Panc1 (cell line): Measurements from ENCODE around the gene HCK.

ENCODE experiments used
- POLR2AphosphoS5 ChIP-seq: IDR thresholded peaks from 2 replicates; pipeline ENCODE4 v1.6.1; 2012; ENCODE audit warnings: mild to moderate bottlenecking, low read depth, low read length, moderate library complexity
- REST ChIP-seq, 2 experiments: IDR thresholded peaks; 2 replicates each; pipeline ENCODE4 v1.6.1; 2011 to 2012; ENCODE audit warnings: low read depth in 2 of 2, control low read depth in 1 of 2, low read length in 1 of 2, mild to moderate bottlenecking in 1 of 2, moderate library complexity in 1 of 2; ENCODE audit not compliant: insufficient read depth in 1 of 2
- SIN3A ChIP-seq: IDR thresholded peaks from 2 replicates; pipeline ENCODE4 v1.6.1; 2012; ENCODE audit warnings: low read depth, mild to moderate bottlenecking, low read length, moderate library complexity, borderline replicate concordance; ENCODE audit not compliant: insufficient read depth
- TCF7L2 ChIP-seq: IDR thresholded peaks from 2 replicates; pipeline ENCODE4 v1.6.1; 2011; ENCODE audit warnings: mild to moderate bottlenecking, low read depth, low read length, inconsistent platforms
- TF ChIP-seq, protein P1 (sequence below): fragments of 450-650 bp; IDR thresholded peaks from 2 replicates; pipeline ENCODE4 v1.5.1; 2017; ENCODE audit warnings: mild to moderate bottlenecking

DNA sequence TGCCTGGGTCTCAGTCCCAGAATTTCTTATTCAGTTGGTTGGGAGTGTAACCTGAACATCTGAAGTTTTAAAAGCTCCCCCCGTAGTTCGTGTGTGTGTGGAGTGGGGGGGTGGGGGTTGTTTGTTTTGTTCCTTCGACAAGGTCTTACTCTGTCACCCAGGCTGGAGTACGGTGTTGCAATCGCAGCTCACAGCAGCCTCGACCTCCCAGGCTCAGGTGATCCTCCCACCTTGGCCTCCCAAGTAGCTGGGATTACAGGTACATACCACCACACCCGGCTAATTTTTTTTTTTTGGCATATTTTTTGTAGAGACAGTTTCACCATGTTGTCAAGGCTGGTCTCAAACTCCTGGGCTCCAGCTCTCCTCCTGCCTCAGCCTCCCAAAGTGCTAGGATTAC is 38.7 kb upstream of the HCK start:
- TF ChIP-seq, protein P1, sequence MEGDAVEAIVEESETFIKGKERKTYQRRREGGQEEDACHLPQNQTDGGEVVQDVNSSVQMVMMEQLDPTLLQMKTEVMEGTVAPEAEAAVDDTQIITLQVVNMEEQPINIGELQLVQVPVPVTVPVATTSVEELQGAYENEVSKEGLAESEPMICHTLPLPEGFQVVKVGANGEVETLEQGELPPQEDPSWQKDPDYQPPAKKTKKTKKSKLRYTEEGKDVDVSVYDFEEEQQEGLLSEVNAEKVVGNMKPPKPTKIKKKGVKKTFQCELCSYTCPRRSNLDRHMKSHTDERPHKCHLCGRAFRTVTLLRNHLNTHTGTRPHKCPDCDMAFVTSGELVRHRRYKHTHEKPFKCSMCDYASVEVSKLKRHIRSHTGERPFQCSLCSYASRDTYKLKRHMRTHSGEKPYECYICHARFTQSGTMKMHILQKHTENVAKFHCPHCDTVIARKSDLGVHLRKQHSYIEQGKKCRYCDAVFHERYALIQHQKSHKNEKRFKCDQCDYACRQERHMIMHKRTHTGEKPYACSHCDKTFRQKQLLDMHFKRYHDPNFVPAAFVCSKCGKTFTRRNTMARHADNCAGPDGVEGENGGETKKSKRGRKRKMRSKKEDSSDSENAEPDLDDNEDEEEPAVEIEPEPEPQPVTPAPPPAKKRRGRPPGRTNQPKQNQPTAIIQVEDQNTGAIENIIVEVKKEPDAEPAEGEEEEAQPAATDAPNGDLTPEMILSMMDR, result no peak
- TF ChIP-seq SIN3A, result no peak
- no peak for TF ChIP-seq POLR2AphosphoS5
- no peak for TF ChIP-seq REST (IDR thresholded peaks at IDR 0.05; ENCODE audit: insufficient read depth in 1 of 2, low read depth in 2 of 2, low read length in 1 of 2)
- no peak for TF ChIP-seq TCF7L2
